WTC11 (cell line): ENCODE results near the gene CACNA1F.

Source experiments
- AFF4 ChIP-seq: sonication (generic); formaldehyde crosslinking; IDR thresholded peaks from 2 replicates; pipeline ENCODE4 v1.8.1; 2023; ENCODE audit warnings: mild to moderate bottlenecking, missing genetic modification reagents, borderline replicate concordance
- CBFB ChIP-seq: sonication (generic); formaldehyde crosslinking; IDR thresholded peaks from 2 replicates; pipeline ENCODE4 v1.8.1; 2022; ENCODE audit warnings: mild to moderate bottlenecking, low read depth, missing genetic modification reagents
- CREB1 ChIP-seq: sonication (generic); formaldehyde crosslinking; IDR thresholded peaks from 2 replicates; pipeline ENCODE4 v1.8.0; 2023; ENCODE audit warnings: mild to moderate bottlenecking, missing genetic modification reagents
- CTCF ChIP-seq: fragments of 200-600 bp; IDR thresholded peaks from 2 replicates; pipeline ENCODE4 v1.8.0; 2022; ENCODE audit warnings: antibody characterized with exemption
- ELF4 ChIP-seq: sonication (generic); formaldehyde crosslinking; IDR thresholded peaks from 2 replicates; pipeline ENCODE4 v1.8.1; 2022; ENCODE audit warnings: low read depth, mild to moderate bottlenecking, moderate library complexity, missing genetic modification reagents
- HMGXB4 ChIP-seq: sonication (generic); formaldehyde crosslinking; IDR thresholded peaks from 2 replicates; pipeline ENCODE4 v1.8.1; 2023; ENCODE audit warnings: mild to moderate bottlenecking, moderate library complexity, missing genetic modification reagents
- IRF2 ChIP-seq: sonication (generic); formaldehyde crosslinking; IDR thresholded peaks from 2 replicates; pipeline ENCODE4 v1.8.0; 2022; ENCODE audit warnings: low read depth, missing genetic modification reagents, borderline replicate concordance
- NR1H2 ChIP-seq: sonication (generic); formaldehyde crosslinking; IDR thresholded peaks from 2 replicates; pipeline ENCODE4 v1.9.0; 2021; ENCODE audit warnings: mild to moderate bottlenecking, moderate library complexity, missing genetic modification reagents
- SMAD3 ChIP-seq: sonication (generic); formaldehyde crosslinking; IDR thresholded peaks from 2 replicates; pipeline ENCODE4 v1.8.0; 2022; ENCODE audit warnings: missing genetic modification reagents, mild to moderate bottlenecking, borderline replicate concordance
- ZNF232 ChIP-seq: sonication (generic); formaldehyde crosslinking; IDR thresholded peaks from 2 replicates; pipeline ENCODE4 v1.8.0; 2022; ENCODE audit warnings: mild to moderate bottlenecking, missing genetic modification reagents
- TF ChIP-seq, protein P1 (sequence below): sonication (generic); formaldehyde crosslinking; IDR thresholded peaks from 2 replicates; pipeline ENCODE4 v1.8.1; 2023; ENCODE audit warnings: mild to moderate bottlenecking, missing genetic modification reagents
- TF ChIP-seq, protein P2 (sequence below): sonication (generic); formaldehyde crosslinking; conservative IDR thresholded peaks from 2 replicates; pipeline ENCODE4 v1.8.1; 2022; ENCODE audit warnings: mild to moderate bottlenecking, missing genetic modification reagents

GRCh38 chrX:49262603-49263002, 29.5 kb upstream of the CACNA1F start:
- no peak for TF ChIP-seq CTCF
- TF ChIP-seq ELF4 = no peak
- TF ChIP-seq SMAD3 (CRISPR knock-in tag) = no peak
- TF ChIP-seq, protein P1, sequence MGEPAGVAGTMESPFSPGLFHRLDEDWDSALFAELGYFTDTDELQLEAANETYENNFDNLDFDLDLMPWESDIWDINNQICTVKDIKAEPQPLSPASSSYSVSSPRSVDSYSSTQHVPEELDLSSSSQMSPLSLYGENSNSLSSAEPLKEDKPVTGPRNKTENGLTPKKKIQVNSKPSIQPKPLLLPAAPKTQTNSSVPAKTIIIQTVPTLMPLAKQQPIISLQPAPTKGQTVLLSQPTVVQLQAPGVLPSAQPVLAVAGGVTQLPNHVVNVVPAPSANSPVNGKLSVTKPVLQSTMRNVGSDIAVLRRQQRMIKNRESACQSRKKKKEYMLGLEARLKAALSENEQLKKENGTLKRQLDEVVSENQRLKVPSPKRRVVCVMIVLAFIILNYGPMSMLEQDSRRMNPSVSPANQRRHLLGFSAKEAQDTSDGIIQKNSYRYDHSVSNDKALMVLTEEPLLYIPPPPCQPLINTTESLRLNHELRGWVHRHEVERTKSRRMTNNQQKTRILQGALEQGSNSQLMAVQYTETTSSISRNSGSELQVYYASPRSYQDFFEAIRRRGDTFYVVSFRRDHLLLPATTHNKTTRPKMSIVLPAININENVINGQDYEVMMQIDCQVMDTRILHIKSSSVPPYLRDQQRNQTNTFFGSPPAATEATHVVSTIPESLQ (CRISPR knock-in tag) = no peak
- no peak for TF ChIP-seq HMGXB4 (CRISPR knock-in tag)
- no peak for TF ChIP-seq IRF2 (CRISPR knock-in tag)
- TF ChIP-seq CBFB (CRISPR knock-in tag) = no peak
- no peak for TF ChIP-seq AFF4 (CRISPR knock-in tag)
- TF ChIP-seq NR1H2 (CRISPR knock-in tag) = no peak
- TF ChIP-seq ZNF232 = no peak
- TF ChIP-seq, protein P2, sequence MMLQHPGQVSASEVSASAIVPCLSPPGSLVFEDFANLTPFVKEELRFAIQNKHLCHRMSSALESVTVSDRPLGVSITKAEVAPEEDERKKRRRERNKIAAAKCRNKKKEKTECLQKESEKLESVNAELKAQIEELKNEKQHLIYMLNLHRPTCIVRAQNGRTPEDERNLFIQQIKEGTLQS (CRISPR knock-in tag) = no peak
- TF ChIP-seq CREB1 (CRISPR knock-in tag) = no peak
